Esophagus (tissue), 2 donors: Measurements from ENCODE around the gene RASGEF1C. TPM values are rescaled to one million over a fixed set of nuclear protein-coding genes. Genes with fewer than 3 reads are reported as not detected.

Experiments used
- H3K27ac ChIP-seq, 2 donors: one replicate each; pipeline ENCODE4 v1.5.1; 2013; ENCODE audit warnings: low read depth in 2 of 2, mild to moderate bottlenecking in 2 of 2, inconsistent platforms in 1 of 2, low read length in 1 of 2, moderate library complexity in 1 of 2
- H3K27me3 ChIP-seq, 2 donors: one replicate each; pipeline ENCODE4 v1.6.1; 2013; ENCODE audit warnings: low read length in 2 of 2, control low read depth in 1 of 2, mild to moderate bottlenecking in 1 of 2; ENCODE audit not compliant: insufficient read depth in 2 of 2, control insufficient read depth in 1 of 2
- H3K36me3 ChIP-seq, 2 donors: one replicate each; pipeline ENCODE4 v1.6.1; 2013; ENCODE audit warnings: low read length in 1 of 2; ENCODE audit not compliant: control insufficient read depth in 2 of 2, insufficient read depth in 2 of 2
- H3K4me1 ChIP-seq, 2 donors: one replicate each; pipeline ENCODE4 v1.6.1; 2013; ENCODE audit warnings: low read length in 1 of 2; ENCODE audit not compliant: control insufficient read depth in 2 of 2, insufficient read depth in 2 of 2
- H3K4me3 ChIP-seq, 2 donors: one replicate each; pipeline ENCODE4 v1.5.1; 2013; ENCODE audit warnings: low read length in 2 of 2, mild to moderate bottlenecking in 2 of 2, low read depth in 1 of 2, moderate library complexity in 1 of 2
- H3K9me3 ChIP-seq, 2 donors: one replicate each; pipeline ENCODE4 v1.6.1; 2013; ENCODE audit warnings: mild to moderate bottlenecking in 2 of 2, low read depth in 1 of 2, low read length in 1 of 2, moderate library complexity in 1 of 2; ENCODE audit not compliant: control insufficient read depth in 2 of 2, insufficient read depth in 1 of 2
- WGBS, 2 donors: extraction: QIAGEN DNeasy Blood & Tissue Kit; methylation state at CpG; one replicate each; pipeline ENCODE4 v1.1.7; 2013; 5-methylcytosine and 5-hydroxymethylcytosine counted together
- polyA plus RNA-seq, 2 donors: library from polyadenylated mRNA; stranded (reverse); fragments of 200-250 nt; gene quantifications; one replicate each; pipeline ENCODE4 v1.2.3, GENCODE V29; 2013
- donor health status: healthy with polysubstance abuse.
- donor health status: Bipolar disorder and iron deficiency.

RASGEF1C gene
- polyA plus RNA-seq, 2 donors: 0.04 to 0.13 TPM

- 78 to 79% methylated on average over 14 of the region's 14 CpGs for WGBS, 2 donors
- H3K4me3 ChIP-seq: no peak overlapping the region
- no peaks in the 10 kb centered on the region for H3K4me1 ChIP-seq
- H3K27ac ChIP-seq: no peak overlapping the region
- no peaks in the 10 kb centered on the region for H3K36me3 ChIP-seq
- peaks cover 0 to 2% of the 10 kb centered on the region in 2 donors for H3K27me3 ChIP-seq
- H3K9me3 ChIP-seq: no peaks in the 10 kb centered on the region
Observed at GRCh38 chr5:180117000-180117725, 91.8 kb downstream of the RASGEF1C start.

- no peak overlapping the region for H3K4me3 ChIP-seq
- WGBS, 2 donors: 77 to 81% methylated on average over 31 of the region's 31 CpGs
- no peaks in the 10 kb centered on the region for H3K36me3 ChIP-seq
- H3K27me3 ChIP-seq: peaks cover 0 to 2% of the 10 kb centered on the region in 2 donors
- no peak overlapping the region for H3K27ac ChIP-seq
- H3K9me3 ChIP-seq: no peaks in the 10 kb centered on the region
- H3K4me1 ChIP-seq: no peaks in the 10 kb centered on the region
Observed at GRCh38 chr5:180116077-180116999, 92.7 kb downstream of the RASGEF1C start.

- no peaks in the 10 kb centered on the region for H3K36me3 ChIP-seq
- 84 to 89% methylated on average over 13 to 14 of the region's 14 CpGs for WGBS, 2 donors
Observed at GRCh38 chr5:180115326-180116076, 93.5 kb downstream of the RASGEF1C start.

GRCh38 chr5:180114304-180115003 lies 94.6 kb downstream of the RASGEF1C start:
- H3K27me3 ChIP-seq: no peaks in the 10 kb centered on the region
- WGBS, 2 donors: 88 to 90% methylated on average over 23 of the region's 23 CpGs
- H3K36me3 ChIP-seq: no peaks in the 10 kb centered on the region
- H3K4me1 ChIP-seq: no peaks in the 10 kb centered on the region
- H3K9me3 ChIP-seq: no peaks in the 10 kb centered on the region
- no peak overlapping the region for H3K4me3 ChIP-seq
- no peak overlapping the region for H3K27ac ChIP-seq

More at GRCh38 chr5:180115326-180116076, 93.5 kb downstream of the RASGEF1C start:
- Histone ChIP-seq H3K4me3 (no peak overlapping the region), H3K27me3 (peaks cover 0 to 2% of the 10 kb centered on the region in 2 donors), H3K4me1 (no peaks in the 10 kb centered on the region), H3K27ac (no peak overlapping the region), H3K9me3 (no peaks in the 10 kb centered on the region)

GRCh38 chr5:180113660-180114303 lies 95.2 kb downstream of the RASGEF1C start:
- no peaks in the 10 kb centered on the region for H3K4me1 ChIP-seq
- H3K36me3 ChIP-seq: no peaks in the 10 kb centered on the region
- H3K9me3 ChIP-seq: no peaks in the 10 kb centered on the region
- no peak overlapping the region for H3K4me3 ChIP-seq
- H3K27me3 ChIP-seq: no peaks in the 10 kb centered on the region
- 88 to 90% methylated on average over 22 to 23 of the region's 23 CpGs for WGBS, 2 donors
- no peak overlapping the region for H3K27ac ChIP-seq

- no peaks in the 10 kb centered on the region for H3K36me3 ChIP-seq
- peaks cover 0 to 3% of the 10 kb centered on the region in 2 donors for H3K9me3 ChIP-seq
- no peak overlapping the region for H3K4me3 ChIP-seq
- no peaks in the 10 kb centered on the region for H3K27me3 ChIP-seq
- 81 to 85% methylated on average over 15 of the region's 15 CpGs for WGBS, 2 donors
- no peaks in the 10 kb centered on the region for H3K4me1 ChIP-seq
- no peak overlapping the region for H3K27ac ChIP-seq
Observed at GRCh38 chr5:180112181-180112861, 96.7 kb downstream of the RASGEF1C start.

- H3K4me3 ChIP-seq: no peak overlapping the region
- 85 to 89% methylated on average over 7 of the region's 7 CpGs for WGBS, 2 donors
- no peaks in the 10 kb centered on the region for H3K4me1 ChIP-seq
- H3K27me3 ChIP-seq: no peaks in the 10 kb centered on the region
- peaks cover 0 to 3% of the 10 kb centered on the region in 2 donors for H3K9me3 ChIP-seq
- no peak overlapping the region for H3K27ac ChIP-seq
- H3K36me3 ChIP-seq: no peaks in the 10 kb centered on the region
Observed at GRCh38 chr5:180111273-180112002, 97.6 kb downstream of the RASGEF1C start.

GRCh38 chr5:180109920-180110319 lies 99.1 kb downstream of the RASGEF1C start:
- H3K36me3 ChIP-seq: no peaks in the 10 kb centered on the region
- H3K9me3 ChIP-seq: peaks cover 0 to 6% of the 10 kb centered on the region in 2 donors
- H3K4me3 ChIP-seq: no peak overlapping the region
- H3K4me1 ChIP-seq: no peaks in the 10 kb centered on the region
- 66 to 74% methylated on average over 9 of the region's 9 CpGs for WGBS, 2 donors
- no peaks in the 10 kb centered on the region for H3K27me3 ChIP-seq
- no peak overlapping the region for H3K27ac ChIP-seq
